HUES6 (cell line): ENCODE results near the gene MICAL3.

Experiments
- H3K27ac ChIP-seq: 2 replicates; pipeline ENCODE4 v1.7.0; 2013; ENCODE audit warnings: low read depth, mild to moderate bottlenecking, low read length, inconsistent platforms
- H3K27me3 ChIP-seq: 2 replicates; pipeline ENCODE4 v1.6.1; 2013; ENCODE audit warnings: low read length; ENCODE audit not compliant: control insufficient read depth, insufficient read depth
- H3K36me3 ChIP-seq: 2 replicates; pipeline ENCODE4 v1.6.1; 2013; ENCODE audit warnings: low read length; ENCODE audit not compliant: control insufficient read depth, insufficient read depth
- H3K4me1 ChIP-seq: 2 replicates; pipeline ENCODE4 v1.6.1; 2013; ENCODE audit warnings: low read length; ENCODE audit not compliant: control insufficient read depth, insufficient read depth
- H3K4me3 ChIP-seq: 2 replicates; pipeline ENCODE4 v1.5.1; 2013; ENCODE audit warnings: low read depth, low read length
- H3K9ac ChIP-seq: one replicate; pipeline ENCODE4 v1.6.1; 2013; ENCODE audit warnings: mild to moderate bottlenecking, low read length
- H3K9me3 ChIP-seq: 2 replicates; pipeline ENCODE4 v1.6.1; 2013; ENCODE audit warnings: low read depth, low read length; ENCODE audit not compliant: control insufficient read depth, insufficient read depth

The MICAL3 gene

GRCh38 chr22:17749605-17750395 lies 274.6 kb downstream of the MICAL3 start:
- H3K4me3 ChIP-seq, result no peak overlapping the region
- no peaks in the 10 kb centered on the region for H3K9me3 ChIP-seq
- H3K9ac ChIP-seq, result no peak overlapping the region
- no peaks in the 10 kb centered on the region for H3K36me3 ChIP-seq
- H3K27me3 ChIP-seq, result no peaks in the 10 kb centered on the region; the same call in 1 of the 2 replicates
- no peak overlapping the region for H3K27ac ChIP-seq
- peaks cover 3% of the 10 kb centered on the region; the same call in 1 of the 2 replicates for H3K4me1 ChIP-seq

DNA sequence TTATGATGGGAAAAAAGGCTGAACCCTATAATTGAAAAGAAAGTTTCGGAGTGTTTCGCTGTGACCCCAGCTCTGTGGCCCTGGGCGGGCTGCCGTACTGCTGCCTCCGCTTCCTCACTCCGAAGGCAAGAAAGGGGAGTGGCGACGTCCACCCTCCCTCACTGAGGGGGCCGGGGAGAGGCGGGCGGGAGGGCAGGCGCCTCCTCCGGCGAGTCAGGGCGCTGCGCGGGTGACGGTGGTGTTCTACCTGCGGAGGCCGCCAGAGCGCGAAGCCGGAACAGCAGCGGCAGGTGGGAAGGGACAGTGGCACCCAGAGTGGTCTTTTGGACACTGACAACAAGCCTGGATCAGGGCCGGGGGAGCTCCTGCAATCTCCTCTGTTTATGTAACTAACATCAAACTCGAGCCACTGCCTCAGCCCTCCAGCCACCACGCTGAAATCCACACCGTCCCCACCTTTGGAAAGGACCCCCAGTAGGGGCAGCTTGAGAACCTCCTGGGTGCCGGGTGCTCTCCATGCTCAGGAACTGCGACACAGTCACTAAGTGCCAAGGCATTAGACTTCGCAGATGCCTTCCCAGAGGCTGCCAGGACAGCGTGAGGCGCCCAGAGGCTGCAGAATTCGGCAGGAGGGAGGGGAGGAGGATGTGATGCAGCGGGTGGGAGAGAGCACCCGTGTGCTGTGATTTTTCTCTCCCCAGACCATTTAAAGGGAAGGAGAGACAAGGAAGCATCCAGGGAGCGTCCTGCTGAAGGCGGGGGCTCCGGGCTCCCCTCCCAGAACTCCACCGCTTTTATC lies 275.6 kb downstream of the MICAL3 start:
- Histone ChIP-seq H3K4me3 (no peak overlapping the region), H3K27ac (no peak overlapping the region), H3K4me1 (peaks cover 11% of the 10 kb centered on the region), H3K9me3 (no peaks in the 10 kb centered on the region), H3K27me3 (no peaks in the 10 kb centered on the region; the same call in 1 of the 2 replicates), H3K9ac (no peak overlapping the region), H3K36me3 (no peaks in the 10 kb centered on the region)

DNA sequence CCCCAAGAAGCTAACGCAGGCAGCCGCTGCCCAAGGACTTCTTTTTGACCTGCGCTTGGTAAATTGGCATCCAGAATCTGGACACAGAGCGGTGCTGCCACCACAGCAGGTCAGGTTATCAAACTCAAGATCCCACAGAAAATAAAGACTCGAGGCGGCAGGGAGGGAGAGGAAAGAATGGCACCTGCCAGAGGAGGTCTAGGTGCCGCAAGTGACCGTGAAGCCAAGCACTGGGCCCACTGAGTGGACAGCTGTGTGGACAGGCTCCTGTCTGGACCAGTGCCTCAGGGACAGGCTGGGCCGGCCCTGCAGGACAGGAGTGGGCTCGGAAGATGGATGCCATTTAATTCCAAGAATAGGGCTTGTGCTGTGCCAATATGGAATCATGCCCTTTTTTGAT lies 277.4 kb downstream of the MICAL3 start:
- Histone ChIP-seq H3K36me3 (no peaks in the 10 kb centered on the region), H3K9me3 (no peaks in the 10 kb centered on the region), H3K9ac (no peak overlapping the region), H3K4me1 (peaks cover 14% of the 10 kb centered on the region), H3K4me3 (no peak overlapping the region), H3K27me3 (no peaks in the 10 kb centered on the region; the same call in 1 of the 2 replicates), H3K27ac (no peak overlapping the region)

GRCh38 chr22:17744430-17744829 lies 279.9 kb downstream of the MICAL3 start:
- Histone ChIP-seq H3K36me3 (no peaks in the 10 kb centered on the region), H3K9ac (no peak overlapping the region)

DNA sequence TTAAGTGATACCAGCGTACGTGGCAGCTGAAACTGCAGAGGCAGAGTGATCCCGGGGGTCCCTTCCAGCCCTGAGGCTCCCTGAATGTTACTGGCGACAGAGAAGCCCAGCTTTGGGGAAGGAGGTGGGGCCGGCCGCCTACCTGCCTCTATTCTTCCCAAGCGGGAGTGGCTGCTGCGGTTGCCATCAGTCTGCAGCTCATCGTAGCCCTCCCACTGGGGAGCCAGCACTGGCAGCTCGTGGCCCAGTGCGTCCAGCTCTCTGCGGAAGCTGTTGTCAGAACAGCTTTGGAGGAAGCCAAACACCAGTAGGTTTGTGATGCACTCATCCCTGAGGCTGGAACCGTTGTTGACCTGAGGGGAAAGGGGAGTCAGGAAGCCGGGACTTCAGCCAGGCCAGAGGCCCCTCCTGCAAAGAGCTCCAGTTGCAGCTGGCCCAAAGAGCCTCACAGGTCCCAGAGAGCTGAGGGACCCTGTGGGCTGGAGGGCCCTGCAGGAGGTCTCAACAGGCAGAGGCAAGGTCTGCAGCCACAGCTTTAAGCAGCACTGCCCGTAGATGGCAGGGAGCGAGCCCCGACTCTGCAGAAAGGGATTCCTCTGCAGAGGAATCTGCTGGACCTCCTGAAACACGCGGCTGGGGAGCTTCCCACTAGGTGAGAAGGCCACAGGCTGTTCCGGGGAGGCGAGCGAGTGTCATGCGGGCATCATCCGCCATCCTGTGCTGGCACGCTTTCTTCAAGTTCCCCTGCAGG lies 280.5 kb downstream of the MICAL3 start:
- Histone ChIP-seq H3K4me3 (no peak overlapping the region), H3K27ac (no peak overlapping the region), H3K9ac (no peak overlapping the region)

More at GRCh38 chr22:17744430-17744829, 279.9 kb downstream of the MICAL3 start:
- no peak overlapping the region for H3K27ac ChIP-seq
- H3K4me3 ChIP-seq, result no peak overlapping the region
- H3K9me3 ChIP-seq, result no peaks in the 10 kb centered on the region
- no peaks in the 10 kb centered on the region; the same call in 1 of the 2 replicates for H3K27me3 ChIP-seq
- H3K4me1 ChIP-seq, result peaks cover 14% of the 10 kb centered on the region; the same call in 1 of the 2 replicates

DNA sequence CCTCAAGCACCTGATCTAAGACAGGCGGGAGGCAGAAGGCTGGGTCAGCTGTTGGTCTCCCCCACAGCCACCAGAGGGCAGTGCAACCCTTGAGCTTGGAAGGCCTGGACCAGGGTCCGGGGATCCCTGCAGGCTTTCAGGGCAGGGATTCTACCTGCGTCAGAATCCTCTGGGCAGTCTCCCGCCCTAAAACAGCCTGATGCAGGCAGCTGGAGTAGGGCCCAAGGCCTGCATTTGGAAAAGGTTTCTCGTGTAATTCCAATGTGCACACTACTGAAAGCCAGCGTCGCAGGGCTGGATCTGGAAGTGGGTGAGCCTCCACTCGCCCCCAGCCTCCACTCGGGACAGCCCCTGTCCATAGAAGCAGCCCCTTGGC lies 281.8 kb downstream of the MICAL3 start:
- H3K9ac ChIP-seq, result no peak overlapping the region
- H3K27ac ChIP-seq, result no peak overlapping the region
- H3K4me3 ChIP-seq, result no peak overlapping the region
- no peaks in the 10 kb centered on the region for H3K27me3 ChIP-seq
- H3K4me1 ChIP-seq, result peaks cover 11% of the 10 kb centered on the region; the same call in 1 of the 2 replicates
- no peaks in the 10 kb centered on the region for H3K9me3 ChIP-seq
- no peaks in the 10 kb centered on the region for H3K36me3 ChIP-seq

More for the DNA sequence above, 280.5 kb downstream of the MICAL3 start:
- Histone ChIP-seq H3K36me3 (no peaks in the 10 kb centered on the region), H3K27me3 (no peaks in the 10 kb centered on the region; the same call in 1 of the 2 replicates), H3K4me1 (peaks cover 13% of the 10 kb centered on the region; the same call in 1 of the 2 replicates), H3K9me3 (no peaks in the 10 kb centered on the region)

GRCh38 chr22:17741866-17742526 lies 282.4 kb downstream of the MICAL3 start:
- Histone ChIP-seq H3K9ac (no peak overlapping the region), H3K4me1 (peaks cover 11% of the 10 kb centered on the region; the same call in 1 of the 2 replicates), H3K9me3 (no peaks in the 10 kb centered on the region), H3K27me3 (no peaks in the 10 kb centered on the region), H3K4me3 (no peak overlapping the region), H3K27ac (no peak overlapping the region), H3K36me3 (no peaks in the 10 kb centered on the region)

DNA sequence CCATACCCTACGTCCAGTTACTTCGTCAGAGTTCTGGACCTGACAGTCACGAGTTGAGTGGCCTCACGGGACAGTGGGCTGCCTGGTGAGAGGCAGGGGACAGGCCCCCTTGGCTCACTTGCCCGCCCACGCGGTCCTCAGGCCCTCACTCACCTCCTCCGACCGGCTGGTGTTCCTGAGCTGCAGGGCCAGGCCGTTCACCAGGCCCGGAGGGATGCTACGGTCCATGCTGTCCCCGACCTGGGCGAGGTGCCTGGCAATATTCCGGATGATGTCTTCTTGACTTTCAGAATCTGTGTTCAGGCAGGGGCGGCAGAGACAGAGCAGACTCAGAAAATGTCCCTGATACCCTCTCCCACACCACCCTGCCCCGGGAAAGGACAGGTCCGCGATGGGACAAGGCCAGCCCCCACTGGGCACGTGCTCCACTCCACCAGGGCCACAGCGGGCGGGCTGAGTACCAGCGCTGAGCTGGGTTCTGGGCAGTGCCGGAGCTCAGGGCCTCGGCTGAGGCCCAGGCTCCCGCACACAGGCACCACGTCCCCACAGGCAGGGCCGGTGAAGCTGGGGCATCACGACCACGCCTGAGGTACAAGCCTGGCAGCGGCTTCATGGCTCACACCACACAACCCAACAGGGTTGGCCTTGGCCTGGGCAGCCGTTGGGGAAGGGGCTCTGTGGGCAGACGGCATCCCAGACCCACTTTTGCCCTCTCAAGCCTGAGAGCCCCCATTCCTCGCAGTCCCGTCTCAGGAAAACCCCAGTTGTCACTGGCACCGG lies 285.0 kb downstream of the MICAL3 start:
- Histone ChIP-seq H3K4me3 (no peak overlapping the region), H3K9me3 (no peaks in the 10 kb centered on the region), H3K4me1 (peaks cover 10% of the 10 kb centered on the region; the same call in 1 of the 2 replicates), H3K36me3 (peaks cover 6% of the 10 kb centered on the region; the same call in 1 of the 2 replicates), H3K9ac (no peak overlapping the region), H3K27me3 (no peaks in the 10 kb centered on the region), H3K27ac (no peak overlapping the region)

- no peak overlapping the region for H3K4me3 ChIP-seq
- H3K27ac ChIP-seq, result no peak overlapping the region
- 0 out of 2 replicates have a peak, but pooled peaks cover 2% of the 10 kb centered on the region for H3K4me1 ChIP-seq
- H3K36me3 ChIP-seq, result peaks cover 14% of the 10 kb centered on the region
- H3K27me3 ChIP-seq, result no peaks in the 10 kb centered on the region
- no peak overlapping the region for H3K9ac ChIP-seq
- no peaks in the 10 kb centered on the region for H3K9me3 ChIP-seq
These were observed 285.8 kb downstream of the MICAL3 start for GRCh38 chr22:17738386-17739128.
